ENCODE measurements around the gene AGAP1.
"Not testable (repeated sequence)": the region's sequence is repeated elsewhere in the genome, so short reads cannot be mapped to it uniquely, and the experiment has no call there.

AGAP1 gene

GRCh38 chr2:235944591-235944990 is 450.7 kb downstream of the AGAP1 start:
- no peak for DNase-seq (ENCODE audit: low read depth in 3 of 3)

- DNase-seq (ENCODE audit: low read depth in 3 of 3), result no peak
Observed at GRCh38 chr2:235945608-235946140, 451.8 kb downstream of the AGAP1 start.

DNA sequence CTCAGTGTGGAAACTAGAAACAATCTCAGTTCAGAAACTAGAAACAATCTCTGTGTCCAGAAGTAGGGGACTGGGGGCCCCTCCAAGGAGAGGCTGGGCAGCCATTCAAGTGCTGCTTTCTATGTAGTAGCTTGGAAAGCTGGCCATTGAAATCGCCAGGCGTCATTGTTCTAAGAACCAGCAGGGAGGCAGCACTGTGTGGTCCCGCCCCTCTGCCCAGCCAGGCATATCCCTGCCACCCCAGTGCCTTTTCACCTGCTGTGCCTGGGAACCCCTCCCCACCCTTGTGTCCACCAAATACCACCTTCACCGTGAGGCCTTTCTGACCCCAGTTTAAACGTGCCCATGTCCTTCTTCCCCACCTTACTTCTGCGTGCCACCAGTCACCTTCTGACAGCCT is 452.7 kb downstream of the AGAP1 start:
- DNase-seq (ENCODE audit: low read depth in 3 of 3), result no peak

DNA sequence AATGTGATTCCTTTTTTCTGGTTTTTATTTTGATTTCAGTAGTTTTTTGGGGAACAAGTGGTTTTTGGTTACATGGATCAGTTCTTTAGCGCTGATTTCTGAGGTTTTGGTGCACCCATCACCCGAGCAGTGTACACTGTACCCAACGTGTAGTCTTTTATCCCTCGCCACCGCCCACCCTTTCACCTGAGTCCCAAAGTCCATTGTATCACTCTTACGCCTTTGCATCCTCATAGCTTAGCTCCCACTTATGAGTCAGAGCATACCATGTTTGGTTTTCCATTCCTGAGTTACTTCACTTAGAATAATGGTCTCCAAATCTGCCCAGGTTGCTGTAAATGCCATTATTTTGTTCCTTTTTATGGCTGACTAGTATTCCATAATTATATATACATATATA is 453.2 kb downstream of the AGAP1 start:
- DNase-seq (ENCODE audit: low read depth in 3 of 3), result not testable (repeated sequence)

GRCh38 chr2:235949567-235950472 is 456.0 kb downstream of the AGAP1 start:
- DNase-seq (ENCODE audit: low read depth in 3 of 3), result no peak

DNA sequence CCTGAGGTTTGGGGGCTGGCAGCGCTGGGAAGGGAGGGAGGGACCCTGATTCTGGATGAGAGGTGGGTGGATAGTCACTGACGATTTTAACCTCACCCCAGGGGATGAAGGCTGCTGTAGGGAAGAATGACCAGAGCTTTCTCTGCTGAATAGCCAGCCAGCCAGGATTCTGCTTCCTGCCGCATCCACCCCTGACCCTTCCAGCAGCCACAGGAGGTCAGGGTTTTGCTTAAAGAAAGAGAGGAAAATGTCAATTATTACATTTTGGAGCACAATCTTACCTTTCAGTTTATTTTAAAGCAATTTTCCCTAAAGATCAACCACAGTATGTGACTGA is 456.6 kb downstream of the AGAP1 start:
- DNase-seq (ENCODE audit: low read depth in 3 of 3), result no peak

DNA sequence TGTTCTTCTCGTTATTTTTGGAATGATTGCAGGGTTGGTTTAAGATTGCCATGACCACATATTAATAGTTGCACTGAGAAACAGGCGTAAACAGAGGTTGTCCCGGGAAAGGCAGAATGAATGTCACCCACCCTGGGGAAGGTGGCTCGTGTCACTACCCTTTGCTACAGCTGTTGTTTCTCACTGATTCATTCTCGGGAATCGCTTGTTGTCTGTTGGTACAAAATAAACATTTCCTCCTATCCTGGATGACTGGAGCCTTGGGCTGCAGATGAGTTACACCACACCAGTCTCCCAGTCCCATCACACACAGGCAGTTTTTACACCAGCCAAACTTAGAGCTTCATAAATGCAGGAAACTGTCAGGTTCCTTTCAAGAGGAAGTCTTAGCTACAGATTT is 457.6 kb downstream of the AGAP1 start:
- no peak for DNase-seq (ENCODE audit: low read depth in 3 of 3)

GRCh38 chr2:235951982-235952381 is 458.1 kb downstream of the AGAP1 start:
- DNase-seq (ENCODE audit: low read depth in 3 of 3), result peak in 2 of 3 donors; percentile 2

DNA sequence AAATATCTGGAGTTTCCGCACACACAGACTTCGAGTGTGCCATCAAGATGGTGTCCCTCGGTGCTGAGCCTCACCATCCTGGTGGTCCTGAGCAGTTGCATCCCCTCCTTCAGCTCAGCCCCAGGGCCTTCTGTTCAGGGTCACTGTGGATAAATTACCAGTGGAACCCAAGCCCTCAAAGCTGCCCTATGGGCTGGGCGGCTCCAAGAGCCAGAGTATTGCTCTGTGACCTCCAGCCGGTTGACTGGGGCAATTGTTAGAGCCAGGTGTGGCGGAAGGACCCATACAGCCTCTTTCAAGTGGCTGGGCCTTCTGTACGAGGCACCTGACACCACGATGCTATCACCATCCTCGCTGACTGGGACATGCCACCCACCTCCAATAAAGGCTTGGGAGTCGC is 458.9 kb downstream of the AGAP1 start:
- DNase-seq (ENCODE audit: low read depth in 3 of 3), result no peak

GRCh38 chr2:235954281-235954680 is 460.4 kb downstream of the AGAP1 start:
- DNase-seq (ENCODE audit: low read depth in 3 of 3), result no peak

GRCh38 chr2:235954888-235955480 is 461.1 kb downstream of the AGAP1 start:
- DNase-seq (ENCODE audit: low read depth in 3 of 3), result no peak

DNA sequence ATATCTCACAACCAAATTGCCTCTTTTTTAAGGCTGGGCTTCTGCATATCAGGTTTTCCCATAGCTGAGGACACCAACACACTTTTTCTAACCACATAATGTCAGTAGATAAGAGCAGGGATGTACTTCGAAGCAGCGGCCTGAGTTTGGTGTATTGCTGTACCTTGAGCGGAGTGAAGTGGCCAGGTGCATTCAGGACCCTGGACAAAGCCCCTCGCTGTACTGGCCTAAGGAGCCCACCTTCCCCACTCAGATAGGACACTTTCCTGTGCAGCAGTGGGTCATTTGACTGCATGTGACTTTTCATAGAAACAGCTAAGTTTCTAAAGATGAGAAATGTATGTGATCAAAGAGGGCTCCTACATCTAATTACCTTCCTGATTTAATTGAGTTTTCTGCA is 461.8 kb downstream of the AGAP1 start:
- DNase-seq (ENCODE audit: low read depth in 3 of 3), result no peak

DNA sequence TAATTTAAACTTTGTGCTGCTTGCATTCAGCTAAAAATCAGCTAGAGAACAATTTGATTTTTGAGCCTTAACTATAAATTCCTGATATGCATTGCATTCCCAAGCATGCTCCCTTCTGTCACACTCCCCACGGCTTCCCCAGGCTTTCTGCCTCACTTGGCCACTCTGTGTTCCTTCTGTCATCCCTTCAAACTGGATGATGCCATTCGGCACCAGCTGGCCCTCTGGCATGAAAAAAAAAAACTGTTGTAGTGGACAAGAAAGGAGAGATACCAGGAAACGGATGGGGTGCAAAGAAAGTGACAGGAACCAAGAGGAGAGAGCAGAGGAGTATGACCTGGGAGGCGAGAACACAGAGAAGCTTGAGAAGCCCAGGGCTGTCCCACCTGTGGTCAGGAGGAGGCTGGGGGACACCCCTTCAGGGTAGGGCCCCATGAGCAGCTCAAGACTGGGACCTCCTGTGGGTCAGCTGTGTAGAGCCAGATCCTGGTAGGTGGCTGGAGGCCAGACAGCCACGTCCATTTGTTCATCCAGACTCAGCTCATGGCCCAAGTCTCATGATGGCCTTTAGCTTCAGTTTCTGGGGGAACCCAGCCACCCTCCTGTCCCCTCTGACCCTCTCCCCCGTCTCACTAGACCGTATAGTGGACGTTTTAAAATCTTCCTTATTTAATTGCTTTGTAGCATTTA is 462.6 kb downstream of the AGAP1 start:
- DNase-seq (ENCODE audit: low read depth in 3 of 3), result no peak

DNA sequence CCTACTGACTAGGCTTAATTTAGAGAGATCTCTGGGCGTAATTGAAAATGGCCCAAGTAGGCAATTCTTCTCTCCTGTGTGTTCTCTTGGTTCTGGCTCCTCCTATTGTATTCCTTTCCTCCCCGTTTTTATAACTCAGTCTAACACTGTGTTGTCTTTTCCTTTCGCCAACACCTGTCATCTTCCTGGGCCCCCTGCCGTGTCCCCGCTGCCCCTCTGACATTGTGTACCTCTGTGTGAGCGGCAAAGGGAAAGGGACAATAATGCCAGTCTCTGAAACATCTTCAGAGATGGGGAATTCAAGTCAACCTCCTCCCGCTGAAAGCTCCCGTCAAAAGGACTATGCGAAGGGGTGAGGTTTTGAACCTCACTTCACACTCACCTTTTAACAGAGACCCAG is 463.4 kb downstream of the AGAP1 start:
- DNase-seq (ENCODE audit: low read depth in 3 of 3), result no peak

- DNase-seq (ENCODE audit: low read depth in 3 of 3), result no peak
Observed at GRCh38 chr2:235958221-235958930, 464.5 kb downstream of the AGAP1 start.

- DNase-seq (ENCODE audit: low read depth in 3 of 3), result no peak
Observed at GRCh38 chr2:235958931-235959410, 465.1 kb downstream of the AGAP1 start.

DNA sequence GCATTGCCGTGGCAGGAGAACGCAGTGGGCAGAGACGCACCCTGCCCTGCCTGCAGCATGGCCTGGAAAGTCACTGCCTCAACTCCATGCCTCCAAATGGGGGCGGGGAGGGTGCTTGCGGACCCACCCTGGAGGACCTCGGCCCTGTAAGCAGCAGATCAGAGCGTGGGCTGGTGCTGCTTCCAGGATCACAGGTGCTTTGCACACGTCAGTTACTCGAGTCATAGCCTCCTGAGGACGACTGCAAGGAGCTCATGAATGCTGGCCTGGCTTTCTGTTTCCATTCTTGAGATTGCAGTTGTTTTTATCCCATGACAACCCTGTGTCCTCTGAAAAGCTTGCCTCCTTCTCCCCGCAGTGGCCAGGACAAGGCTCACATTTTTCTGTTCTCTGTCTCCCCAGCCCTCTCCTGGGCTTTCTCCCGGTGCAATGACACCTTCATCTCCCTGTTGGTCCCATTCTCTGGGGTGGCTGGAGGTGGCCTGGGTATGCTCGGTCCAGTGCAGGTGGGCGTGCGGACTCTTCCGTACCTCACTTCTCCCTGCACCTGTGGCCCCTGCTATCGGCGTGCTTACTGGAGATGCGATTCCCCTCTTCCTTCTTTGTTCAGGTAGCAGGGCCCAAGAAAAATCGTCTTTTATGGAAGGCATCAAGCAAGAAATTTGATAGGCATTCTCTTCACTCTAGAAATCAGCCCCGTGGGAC is 466.3 kb downstream of the AGAP1 start:
- no peak for DNase-seq (ENCODE audit: low read depth in 3 of 3)

DNA sequence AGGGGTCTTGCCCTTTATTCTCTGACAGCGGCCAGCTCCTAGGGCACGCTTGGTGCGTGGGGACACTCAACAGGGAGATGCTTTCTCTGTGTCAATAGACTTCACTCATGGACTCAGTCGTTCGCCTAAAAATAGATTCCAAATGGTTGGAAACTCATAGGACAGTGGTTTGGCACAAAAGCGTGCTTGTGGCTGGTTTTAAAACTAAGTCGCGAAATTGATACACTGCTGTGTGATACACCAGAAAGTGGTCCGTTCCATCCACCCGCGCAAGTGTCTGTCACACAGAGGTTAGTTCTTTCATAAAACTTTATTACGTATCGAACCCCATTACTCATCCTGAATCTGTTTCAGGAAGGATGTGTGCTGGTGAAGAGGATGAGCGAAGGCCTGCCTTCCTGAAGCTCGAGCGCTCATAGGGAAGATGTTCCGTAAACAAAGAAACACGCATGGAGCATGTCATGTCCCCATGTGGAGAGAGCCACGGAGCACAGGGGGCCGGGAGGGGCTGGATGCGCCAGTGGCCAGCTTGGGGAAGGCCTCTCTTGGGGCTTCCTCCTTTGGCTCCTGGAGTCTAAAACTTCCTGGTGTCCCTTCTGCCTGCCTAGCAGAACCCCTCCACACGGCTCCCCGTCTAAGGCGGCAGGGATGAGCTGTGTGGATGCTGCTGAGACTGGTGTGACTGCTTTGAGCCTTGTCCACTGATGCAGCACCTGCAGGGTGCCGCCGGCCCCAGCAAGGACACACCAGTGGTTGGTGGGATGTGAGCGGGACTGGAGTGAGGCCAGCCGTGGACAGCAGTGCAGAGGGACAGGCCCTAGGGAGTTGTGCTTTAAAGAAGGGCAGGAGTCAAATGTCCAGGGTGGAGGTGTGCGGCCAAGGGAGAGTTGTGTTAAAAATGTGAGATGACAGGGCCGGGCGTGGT is 467.1 kb downstream of the AGAP1 start:
- DNase-seq (ENCODE audit: low read depth in 3 of 3), result no peak

DNA sequence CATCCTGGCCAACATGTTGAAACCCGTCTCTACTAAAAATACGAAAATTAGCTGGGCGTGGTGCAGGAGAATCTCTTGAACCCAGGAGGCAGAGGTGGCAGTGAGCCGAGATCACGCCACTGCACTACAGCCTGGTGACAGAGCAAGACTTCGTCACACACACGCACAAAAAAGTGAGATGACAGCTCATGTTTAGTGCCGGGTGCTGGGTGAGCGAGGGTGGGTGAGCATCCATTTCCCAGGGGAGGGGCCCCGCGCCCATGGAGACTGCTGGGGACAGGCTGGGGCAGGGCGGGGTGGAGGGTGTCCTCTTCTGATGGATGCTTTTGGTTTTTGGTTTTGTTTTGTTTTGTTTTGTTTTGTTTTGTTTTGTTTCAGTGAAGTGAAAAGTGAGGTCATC is 467.9 kb downstream of the AGAP1 start:
- DNase-seq (ENCODE audit: low read depth in 3 of 3), result no peak

Measured in stimulated activated CD4-positive, alpha-beta T cell treated with anti-CD3 and anti-CD28 coated beads, TNF-alpha, amount 100 ng/mL, for 48 hours (primary cell).